GDM1 (cell line): ENCODE data around the gene PTCD3.

Experiments
- DNase-seq: peaks from one replicate; lab custom pipeline; 2025; lab: John Stamatoyannopoulos, UW

PTCD3 gene

DNA sequence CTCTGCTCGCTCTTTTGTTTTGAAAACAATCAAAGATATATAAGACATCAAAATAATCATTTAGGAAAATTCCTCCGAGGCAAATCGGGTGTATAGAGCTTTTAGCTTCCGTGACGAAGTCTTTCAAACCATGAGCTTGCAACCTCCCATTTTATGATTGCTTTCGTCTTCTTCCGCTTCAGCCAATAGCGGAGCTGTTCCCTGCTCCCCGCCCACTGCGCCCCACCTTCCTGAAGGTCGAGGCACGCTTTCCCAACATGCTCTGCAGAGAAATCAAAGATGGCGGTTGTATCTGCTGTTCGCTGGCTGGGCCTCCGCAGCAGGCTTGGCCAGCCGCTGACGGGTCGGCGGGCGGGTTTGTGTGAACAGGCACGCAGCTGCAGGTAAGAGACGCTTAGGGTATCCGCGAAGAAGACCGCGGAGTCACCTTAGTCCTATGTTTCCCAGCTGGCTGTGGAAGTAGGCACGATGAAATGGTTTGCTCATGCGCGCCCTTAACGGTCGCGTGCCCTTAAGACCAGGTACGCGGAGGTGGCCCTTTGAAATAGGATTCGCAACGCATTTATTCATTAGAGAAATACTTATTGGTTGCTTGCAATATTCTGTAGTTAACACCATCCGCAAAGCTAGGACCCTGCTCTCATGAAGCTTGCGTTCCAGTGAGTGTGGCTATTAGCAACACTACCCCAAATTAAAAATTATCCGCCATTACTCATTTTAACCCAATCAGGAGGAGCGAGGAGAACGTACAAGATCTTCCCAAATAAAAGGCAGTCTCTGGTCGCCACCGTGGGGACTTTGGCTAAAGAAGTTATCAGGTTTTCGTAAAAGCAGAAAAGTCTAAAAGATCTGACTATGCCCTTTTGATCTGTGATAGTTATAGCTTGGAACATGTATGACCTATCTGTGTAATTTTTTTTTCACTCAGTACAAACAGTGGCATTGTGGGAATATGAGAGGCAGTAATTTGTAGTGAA lies at the start of gene PTCD3:
Gene PTCD3 (plus strand): TSS at position 267 of the 977 bp plus-strand sequence. CDS start 13 bp downstream, at position 280.
- peak; percentile 86 for DNase-seq

DNA sequence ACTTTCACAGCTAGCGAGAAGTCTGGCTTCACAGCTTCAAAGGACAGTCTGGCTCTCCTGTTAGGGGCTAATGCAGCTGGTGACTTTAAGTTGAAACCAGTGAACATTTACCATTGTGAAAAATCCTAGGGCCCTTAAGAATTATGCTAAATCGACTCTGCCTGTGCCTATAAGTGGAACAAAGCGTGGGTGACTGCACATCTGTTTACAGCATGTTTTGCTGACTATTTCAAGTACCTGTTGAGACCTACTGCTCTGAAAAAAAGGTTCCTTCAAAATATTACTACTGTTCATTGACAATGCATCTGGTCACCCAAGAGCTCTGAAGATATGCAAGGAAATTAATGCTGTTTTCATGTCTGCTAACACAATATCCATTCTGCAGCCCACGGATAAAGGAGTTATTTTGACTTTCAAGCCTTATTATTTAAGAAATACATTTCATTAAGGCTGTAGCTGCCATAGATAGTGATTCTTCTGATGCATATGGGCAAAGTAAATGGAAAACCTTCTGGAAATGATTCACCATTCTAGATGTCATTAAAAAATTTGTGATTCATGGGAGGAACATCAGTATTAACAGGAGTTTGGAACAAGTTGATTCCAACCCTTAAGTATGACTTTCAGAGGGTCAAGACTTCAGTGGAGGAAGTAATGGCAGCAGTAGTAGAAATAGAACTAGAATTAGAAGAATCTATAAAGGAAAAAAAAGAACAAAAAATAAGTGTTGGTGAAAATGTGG lies 49.3 kb upstream of the PTCD3 start:
- no peak for DNase-seq

DNA sequence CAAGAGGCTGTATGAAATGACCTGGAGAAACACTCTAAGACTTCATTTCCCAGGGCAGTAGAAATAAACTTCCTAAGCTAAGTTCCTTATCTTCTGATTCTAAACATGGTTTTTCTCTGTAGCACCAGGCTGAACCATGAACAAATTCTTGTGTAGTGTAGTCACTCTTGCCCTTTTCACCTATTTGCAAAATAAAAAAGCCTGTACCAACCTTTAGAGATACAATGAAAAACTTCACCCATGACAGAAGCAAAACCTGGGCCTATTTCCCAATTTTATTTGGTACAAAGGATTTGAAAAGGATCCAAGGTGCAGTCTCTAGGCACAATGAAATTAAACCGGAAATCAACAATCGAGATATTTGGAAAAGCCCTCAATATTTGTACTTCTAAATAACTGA lies 44.0 kb upstream of the PTCD3 start:
- no peak for DNase-seq

DNA sequence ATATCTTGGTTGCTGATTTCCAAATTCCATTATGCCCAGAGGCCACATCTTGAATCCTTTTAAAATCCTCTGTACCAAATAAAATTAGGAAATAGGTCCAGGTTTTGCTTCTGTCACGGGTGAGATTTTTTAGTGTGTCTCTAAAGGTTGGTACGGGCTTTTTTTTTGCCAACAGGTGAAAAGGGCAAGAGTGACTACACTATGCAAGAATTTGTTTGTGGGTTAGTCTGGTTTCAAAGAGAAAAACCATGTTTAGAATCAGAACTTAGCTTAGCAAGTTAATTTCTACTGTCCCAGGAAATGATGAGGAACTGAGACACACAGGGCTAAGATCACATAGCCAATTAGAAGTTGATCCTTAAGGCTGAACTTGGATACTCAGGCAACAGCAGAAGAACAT lies 42.0 kb upstream of the PTCD3 start:
- DNase-seq, result no peak

DNA sequence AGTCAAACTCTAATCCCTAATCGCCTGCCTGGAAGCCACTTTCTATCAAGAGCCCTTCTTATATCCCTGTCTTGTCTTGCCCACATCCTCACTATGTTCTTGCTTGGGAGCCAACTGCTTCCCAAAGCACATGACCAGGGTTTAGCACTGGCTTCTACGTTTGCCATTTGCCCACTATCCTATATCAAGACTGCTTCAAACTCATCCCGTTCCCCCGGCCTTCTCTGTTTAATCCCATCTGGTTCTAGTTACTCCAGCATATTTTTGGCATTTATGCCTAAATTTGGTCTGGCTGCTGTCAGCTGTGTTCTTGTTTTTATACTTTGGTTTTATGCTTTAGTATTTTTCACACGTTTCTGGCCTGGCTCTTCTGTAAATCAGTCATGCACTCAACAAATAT lies 40.5 kb upstream of the PTCD3 start:
- DNase-seq, result no peak

DNA sequence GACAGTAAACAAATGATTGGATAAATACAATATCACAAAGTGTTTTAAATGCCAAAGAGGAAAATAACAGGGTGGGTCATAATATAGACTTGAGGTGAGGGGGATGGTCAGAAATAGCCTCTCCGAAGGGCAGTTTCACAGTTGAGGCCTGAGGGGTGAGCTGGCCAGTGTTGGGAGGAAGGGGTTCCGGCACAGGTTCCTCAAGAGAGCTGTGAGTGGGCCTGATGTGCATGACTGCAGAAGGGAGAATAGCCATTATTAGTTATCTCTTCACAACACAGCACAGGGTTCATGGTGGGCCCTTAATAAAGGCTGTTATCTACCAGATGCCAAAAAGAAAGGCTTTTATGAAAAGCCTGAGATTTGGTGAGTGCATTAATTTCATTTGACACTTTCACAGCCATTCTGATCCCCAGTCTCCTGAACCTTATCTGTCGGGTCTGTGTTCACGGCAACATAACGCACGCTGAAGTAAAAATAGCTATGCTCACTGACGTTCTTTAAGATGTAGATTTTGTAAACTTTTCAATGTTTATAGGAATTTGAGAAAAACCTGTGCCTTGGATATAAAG lies 39.9 kb upstream of the PTCD3 start:
- DNase-seq, result no peak

DNA sequence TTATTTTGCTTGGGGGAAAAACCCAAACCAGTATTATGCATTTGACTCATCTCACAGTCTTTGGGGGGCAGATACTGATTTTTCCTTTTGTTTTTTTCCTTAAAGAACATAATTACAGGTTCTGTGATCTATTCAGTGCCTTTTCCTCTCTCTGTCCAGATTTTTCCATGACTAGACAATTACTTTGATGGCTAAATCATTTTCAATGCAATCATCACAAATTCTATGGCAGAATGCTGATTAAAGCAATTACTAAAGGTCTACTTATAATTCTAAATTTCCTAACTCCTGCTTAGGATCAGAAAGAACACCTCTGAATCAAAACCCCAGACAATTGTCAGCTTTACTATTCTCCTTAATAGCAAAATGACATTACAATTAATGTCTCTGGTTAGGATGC lies 39.1 kb upstream of the PTCD3 start:
- no peak for DNase-seq

DNA sequence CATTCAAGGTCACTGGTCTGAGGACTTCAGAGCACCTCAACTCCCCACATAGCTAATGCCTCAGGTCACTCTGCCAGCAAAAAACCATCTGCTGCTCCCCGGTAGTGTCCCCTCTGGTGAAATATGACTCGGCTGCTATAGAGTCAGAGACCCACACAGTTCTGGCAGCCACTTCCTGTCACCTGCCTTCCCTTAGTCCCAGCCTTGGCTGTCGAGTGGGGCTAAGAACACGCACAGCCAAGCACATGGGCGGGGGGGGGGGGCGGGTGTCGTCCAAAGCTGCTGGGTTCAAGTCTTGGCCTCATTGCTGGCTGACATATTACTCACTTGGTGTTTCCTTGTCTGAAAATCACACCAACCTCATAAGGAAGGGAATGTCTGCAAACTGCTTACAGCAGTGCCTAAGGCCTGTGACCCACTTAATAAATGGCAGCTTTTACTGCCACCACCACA lies 37.9 kb upstream of the PTCD3 start:
- DNase-seq, result no peak

DNA sequence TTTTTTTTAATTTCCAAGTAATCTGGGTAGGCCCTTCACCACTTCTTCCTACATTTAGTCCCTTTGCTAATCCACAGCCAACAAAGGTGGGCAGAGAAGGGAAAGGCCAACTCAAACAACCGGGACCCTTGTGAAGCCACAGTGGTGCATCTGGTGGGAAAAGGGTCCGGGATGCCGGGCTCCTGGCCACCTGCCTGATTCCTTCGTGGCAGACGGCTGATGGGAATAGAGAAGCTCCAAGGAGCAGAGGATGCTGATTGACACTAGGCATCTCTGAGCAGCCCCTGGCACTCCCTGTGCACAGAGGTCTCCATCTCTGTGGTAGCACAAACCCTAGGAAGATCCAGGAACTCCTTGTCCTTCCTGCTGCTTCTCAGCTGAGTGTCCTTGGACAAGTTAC lies 37.4 kb upstream of the PTCD3 start:
- no peak for DNase-seq

DNA sequence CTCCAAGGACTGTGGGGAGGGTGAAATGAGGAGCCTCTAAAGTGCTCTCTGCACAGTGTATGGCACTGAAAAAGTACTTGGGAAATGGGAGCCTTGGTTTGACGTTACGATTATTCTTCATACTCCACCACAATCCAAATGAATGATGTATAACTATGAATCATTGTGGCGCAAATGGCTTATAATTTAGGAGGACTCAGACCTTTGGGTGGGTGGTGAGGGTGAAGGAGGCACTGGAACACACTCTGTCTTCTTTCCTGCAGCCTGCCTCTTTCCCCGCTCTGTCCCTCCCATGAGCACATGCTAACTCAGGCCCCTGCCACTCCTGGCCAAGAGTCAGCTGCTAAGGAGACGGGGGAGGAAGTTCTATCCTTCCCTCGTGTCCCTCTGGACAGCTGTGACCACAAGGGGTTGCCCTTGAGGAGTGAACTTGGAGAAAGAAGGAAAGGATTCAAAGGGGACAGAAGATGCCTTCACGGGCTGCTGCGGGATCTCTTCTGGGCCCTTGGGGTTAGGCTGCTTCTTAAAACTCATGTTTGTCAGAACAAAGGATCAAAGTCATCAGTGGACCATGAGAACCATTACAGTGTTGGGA lies 36.8 kb upstream of the PTCD3 start:
- DNase-seq, result no peak

DNA sequence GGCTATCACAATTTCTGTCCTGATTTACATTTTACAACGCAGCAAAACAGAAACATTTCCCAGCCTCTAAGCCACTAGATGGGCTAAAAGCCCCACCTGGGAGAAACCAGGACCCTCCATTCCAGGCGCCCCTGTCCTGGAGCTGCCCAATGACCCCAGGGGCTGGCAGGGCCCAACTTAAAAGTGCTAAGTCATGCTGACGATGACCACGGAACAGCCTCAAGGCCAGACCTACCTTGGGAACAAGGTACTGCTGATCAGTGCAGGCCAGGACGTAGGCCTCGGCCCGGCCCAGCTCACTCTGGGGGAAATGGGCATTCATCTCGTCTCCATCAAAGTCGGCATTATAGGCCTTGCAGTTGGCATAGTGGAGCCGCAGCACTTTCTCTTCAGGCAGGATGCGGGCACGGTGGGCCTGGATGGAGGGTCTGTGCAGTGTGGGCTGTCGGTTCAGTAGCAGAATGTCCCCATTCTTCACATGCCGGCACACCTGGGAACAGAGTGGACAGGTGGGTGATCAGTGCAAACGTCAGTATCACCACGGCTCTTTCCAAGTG lies 36.2 kb upstream of the PTCD3 start:
- no peak for DNase-seq

DNA sequence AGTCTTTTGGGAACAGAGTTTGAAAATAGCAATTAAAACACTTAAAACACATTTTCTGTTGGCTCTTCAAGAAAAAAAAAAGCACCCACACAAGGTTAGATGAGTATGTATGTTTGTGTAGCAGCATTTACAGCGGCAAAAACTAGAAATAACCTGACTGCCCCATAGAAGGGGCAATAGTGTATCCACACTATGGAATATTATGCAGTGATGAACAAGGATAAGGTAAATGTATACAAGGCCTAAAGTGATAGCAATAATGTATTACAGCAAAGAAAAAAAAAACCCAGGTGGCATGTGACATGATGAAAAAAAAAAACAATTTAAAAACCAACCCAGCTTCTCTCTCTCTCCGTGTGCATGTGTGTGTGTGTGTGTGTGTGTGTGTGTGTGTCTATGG lies 35.2 kb upstream of the PTCD3 start:
- no peak for DNase-seq

DNA sequence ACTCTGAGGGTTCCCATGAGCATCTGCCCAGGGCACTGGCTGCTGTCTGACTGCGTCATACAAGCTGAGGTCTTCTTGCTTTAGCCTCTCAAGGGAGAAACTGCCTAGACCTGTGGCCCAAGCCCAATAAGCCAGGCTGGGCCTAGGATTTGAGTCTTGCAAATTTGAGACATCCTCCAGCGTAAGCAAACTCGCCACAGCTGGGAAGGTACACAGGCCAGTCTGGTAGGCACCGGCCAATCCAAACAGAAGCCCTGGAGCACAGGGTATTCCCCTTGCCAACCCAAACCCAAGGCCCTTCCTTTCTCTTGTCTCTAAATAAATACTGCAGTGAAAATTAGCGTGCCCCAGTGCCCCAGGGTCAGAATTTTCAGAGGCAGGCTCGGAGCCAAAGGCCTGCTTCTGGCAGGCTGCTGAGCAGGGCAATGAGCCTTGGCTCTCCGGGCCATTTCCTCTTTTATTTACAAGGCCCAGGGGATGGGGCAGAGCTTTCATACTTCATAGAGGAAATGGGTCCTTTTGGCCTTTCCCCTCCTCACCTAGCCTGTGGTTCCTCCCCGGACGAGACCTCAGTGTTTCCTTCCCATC lies 33.7 kb upstream of the PTCD3 start:
- no peak for DNase-seq

DNA sequence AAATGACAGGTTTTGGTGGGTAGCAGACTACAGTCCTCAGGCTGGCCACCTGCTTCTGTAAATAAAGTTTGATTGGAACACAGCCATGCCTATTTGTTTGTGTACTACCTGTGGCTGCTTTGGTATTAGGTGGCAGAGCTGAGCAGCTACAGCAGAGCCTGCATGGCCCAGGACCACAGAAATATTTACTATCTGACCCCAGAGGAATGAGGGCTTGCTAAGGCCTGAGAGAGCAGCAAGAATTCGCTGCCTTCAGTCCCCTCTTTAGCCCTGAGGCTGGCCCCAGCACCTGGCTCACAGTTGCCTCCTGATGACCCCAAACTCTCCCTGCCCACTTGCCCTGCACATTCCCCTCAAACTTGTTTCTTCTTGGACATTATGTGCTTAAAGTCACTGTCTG lies 32.8 kb upstream of the PTCD3 start:
- no peak for DNase-seq

DNA sequence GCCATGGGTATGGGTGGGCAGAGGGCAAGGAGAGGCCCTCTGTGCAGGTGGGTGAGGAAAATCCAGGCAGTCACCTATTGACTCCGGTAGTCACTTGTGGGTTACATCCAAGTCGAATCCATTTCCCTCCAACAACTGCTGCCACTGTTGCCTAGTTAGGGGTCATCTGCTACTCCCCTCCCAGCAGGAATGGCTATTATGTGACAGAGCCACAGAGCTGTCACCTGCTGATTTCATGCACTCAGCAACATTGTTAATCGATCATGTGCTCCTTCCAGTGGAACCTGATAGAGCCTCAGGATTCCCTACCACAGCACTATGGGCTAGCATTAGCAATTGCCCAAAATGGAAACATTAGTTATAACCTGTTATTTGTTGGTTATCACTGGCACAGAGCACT lies 31.8 kb upstream of the PTCD3 start:
- no peak for DNase-seq

DNA sequence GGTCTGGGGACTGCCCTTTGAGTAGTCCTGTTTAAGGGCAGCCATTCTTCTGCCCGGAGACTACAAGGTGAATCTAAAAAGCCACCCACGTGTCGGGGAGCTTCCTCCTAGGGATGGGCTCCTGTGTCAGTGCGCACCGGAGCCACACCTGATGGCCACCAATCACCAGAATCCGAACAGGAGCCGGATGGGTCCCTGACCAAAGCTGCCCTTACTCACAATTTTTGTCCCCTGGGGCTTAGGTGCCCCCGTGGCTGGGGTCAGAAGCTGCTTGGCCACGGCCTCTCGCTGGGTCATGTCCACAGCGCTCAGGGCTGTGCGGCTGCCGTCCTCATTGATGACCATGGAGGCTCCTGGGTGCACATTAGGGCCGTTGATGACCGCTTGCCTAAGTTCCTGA lies 31.2 kb upstream of the PTCD3 start:
- no peak for DNase-seq

DNA sequence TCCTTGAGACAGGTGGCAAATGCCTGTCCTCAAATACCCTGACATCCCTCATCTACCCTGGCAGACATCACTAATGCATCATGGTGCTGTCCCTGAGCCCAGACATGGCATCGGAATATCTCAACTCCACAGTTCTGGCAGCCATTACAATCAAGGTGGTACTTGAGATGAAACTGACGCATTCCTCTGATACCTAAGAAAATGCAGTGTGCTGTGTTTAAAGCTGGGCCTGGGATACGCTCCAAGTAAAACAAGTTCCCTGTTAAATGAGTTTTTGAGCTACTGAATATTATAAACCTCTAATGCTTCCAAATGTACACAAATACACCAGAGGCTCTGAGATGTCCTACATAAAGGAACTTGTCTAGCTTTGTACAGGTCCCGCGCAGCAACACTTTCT lies 30.1 kb upstream of the PTCD3 start:
- no peak for DNase-seq

DNA sequence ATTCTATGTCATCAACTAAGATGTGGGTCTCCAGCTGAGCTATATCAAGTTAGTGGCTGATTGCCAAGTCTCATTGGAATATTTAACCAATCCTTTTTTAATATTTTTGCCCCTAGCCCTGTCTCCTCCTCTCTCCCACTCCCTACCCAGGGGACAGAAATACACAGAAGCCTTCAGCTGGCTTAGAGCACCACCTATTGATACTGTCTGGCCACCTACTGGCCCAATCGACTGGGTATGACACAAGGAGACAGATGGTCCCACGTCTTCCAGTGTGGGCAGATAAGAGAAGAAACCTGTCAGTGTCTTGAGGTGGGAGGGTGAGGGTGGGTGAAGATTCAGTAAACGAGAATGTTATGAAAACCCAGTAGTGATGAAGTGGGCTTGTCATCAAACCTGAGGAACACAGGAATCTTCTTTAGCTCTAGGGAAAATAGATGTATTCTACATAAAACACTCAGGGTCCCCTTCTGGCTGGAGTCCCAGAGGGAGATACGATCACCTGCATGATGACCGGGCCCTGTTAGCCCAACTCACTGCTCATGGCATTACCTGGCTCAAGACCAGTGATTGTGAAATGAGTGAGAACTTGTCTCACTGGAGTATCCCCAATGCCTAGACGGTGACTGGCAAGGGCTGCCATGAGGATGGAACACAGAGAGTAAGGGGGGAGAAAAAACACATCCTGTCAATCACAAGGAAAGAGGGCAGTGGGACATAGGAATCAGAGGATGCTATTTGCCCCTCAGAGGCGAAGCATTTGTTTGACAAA lies 27.1 kb upstream of the PTCD3 start:
- DNase-seq, result peak; percentile 1

DNA sequence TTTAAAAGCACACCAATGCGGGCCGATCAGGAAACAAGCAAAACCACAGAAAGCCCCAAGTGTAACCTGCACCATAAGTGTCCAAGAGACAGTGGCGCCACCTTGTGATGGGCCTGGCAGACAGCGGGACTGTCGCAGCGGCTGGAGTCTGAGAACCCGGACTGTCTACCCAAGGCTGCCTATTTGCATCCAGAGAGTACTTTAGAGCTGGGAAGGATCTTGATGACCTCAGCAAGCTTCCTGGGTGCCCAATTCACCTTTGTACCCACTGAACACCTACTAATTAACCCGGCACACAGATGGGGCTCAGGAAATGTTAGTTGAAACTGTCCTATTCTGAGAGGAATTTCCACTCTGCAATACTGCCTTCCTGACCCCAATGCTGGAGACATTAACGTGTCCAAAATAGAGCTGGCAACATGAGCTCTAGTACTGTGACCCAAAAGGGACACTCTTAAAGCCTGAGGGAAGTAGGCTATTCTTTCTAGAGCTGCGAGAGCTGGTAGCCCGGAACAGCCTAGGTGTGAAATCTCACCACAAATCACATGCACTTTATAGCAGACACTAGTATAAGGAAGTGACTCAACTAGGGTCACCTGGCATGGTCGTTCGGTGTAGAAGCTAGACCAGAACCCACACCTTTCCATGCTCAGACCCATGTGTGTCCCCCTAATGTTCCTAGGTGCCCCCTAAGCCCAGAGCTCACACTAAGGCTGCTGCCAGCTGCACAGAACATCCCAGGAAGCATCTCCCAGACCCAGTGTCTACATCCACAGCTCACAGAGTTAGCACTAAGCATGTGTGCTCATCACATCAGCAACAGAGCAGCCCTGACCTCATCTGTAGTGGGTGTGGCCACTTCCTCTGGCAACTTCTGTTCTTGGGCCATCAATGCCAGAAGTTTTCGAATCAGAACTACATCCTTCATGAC lies 25.8 kb upstream of the PTCD3 start:
- peak; percentile 61 for DNase-seq

DNA sequence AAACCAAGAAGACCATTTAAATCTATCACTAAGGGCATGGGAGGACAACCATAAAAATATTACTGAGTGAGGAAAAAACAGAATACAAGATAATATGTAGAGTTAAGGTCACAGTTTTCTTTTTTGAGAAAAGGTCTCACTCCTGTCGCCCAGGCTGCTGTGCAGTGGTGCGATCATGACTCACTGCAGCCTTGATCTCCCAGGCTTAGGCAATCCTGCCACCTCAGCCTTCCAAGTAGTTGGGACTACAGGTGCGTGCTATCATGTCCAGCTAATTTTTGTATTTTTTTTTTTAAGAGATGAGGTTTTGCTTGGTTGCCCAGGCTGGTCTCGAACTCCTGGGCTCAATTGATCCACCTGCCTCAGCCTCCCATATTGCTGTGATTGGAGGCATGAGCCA lies 24.3 kb upstream of the PTCD3 start:
- no peak for DNase-seq
